CD4-positive, alpha-beta T cell treated with Interleukin-21 for 1 hour (primary cell): ENCODE data around the gene HTR3B.
A peak's percentile ranks its signal among the peaks of the same experiment; 100 is the strongest.

Source experiments
- DNase-seq: peaks from one replicate; pipeline ENCODE4 v3.0.0-alpha.2; 2020

Gene HTR3B

GRCh38 chr11:113992459-113993110 is 88.0 kb downstream of the HTR3B start:
- no peak for DNase-seq

GRCh38 chr11:113994077-113994954 is 89.7 kb downstream of the HTR3B start:
- DNase-seq = peak; percentile 30
